Neural crest cell (in vitro differentiated cells): ENCODE data around the gene ZFP90. TPM values are rescaled to one million over a fixed set of nuclear protein-coding genes. Genes with fewer than 3 reads are reported as not detected.

Experiments
- DNase-seq: peaks from one replicate; pipeline ENCODE4 v3.0.0; 2021; ENCODE audit warnings: low read depth, mixed read lengths, low spot score
- H3K27ac Mint-ChIP-seq: one replicate; pipeline ENCODE4 v1.8.0; 2021; ENCODE audit warnings: mild to moderate bottlenecking, mixed read lengths; ENCODE audit not compliant: unreplicated experiment
- H3K27me3 Mint-ChIP-seq: 2 replicates; pipeline ENCODE4 v1.8.0; 2021; ENCODE audit warnings: low read depth, mild to moderate bottlenecking, mixed read lengths
- H3K36me3 Mint-ChIP-seq: 2 replicates; pipeline ENCODE4 v1.8.0; 2021; ENCODE audit warnings: low read depth, mild to moderate bottlenecking, mixed read lengths
- H3K4me1 Mint-ChIP-seq: 2 replicates; pipeline ENCODE4 v1.8.0; 2021; ENCODE audit warnings: mixed read lengths
- H3K4me3 Mint-ChIP-seq: one replicate; pipeline ENCODE4 v1.8.0; 2021; ENCODE audit warnings: mild to moderate bottlenecking, mixed read lengths
- H3K9me3 Mint-ChIP-seq: 2 replicates; pipeline ENCODE4 v1.8.0; 2021; ENCODE audit warnings: mixed read lengths
- CTCF ChIP-seq: fragments of 200-600 bp; sonication (generic); conservative IDR thresholded peaks from 2 replicates; pipeline ENCODE4 v1.5.0; 2021; ENCODE audit warnings: antibody characterized with exemption, mild to moderate bottlenecking
- total RNA-seq: library from RNA; stranded (reverse); gene quantifications from 2 replicates; pipeline ENCODE4 v1.2.1, GENCODE V29; 2021

ZFP90 gene
- total RNA-seq, 1 donor from 2014 or later, result 56.2 TPM

- Mint-ChIP-seq H3K36me3 (peaks cover 87% of the 10 kb centered on the region), H3K27ac (no peak overlapping the region), H3K27me3 (peaks cover 3% of the 10 kb centered on the region), H3K9me3 (peaks cover 56% of the 10 kb centered on the region), H3K4me3 (peak overlapping the region; percentile 14), H3K4me1 (no peaks in the 10 kb centered on the region)
- no peak for DNase-seq
- TF ChIP-seq CTCF, result no peak
Measured at GRCh38 chr16:68564382-68564985, 25.4 kb downstream of the ZFP90 start.

- H3K27ac Mint-ChIP-seq, result no peak overlapping the region
Measured at GRCh38 chr16:68574479-68574878, 35.4 kb downstream of the ZFP90 start.

DNA sequence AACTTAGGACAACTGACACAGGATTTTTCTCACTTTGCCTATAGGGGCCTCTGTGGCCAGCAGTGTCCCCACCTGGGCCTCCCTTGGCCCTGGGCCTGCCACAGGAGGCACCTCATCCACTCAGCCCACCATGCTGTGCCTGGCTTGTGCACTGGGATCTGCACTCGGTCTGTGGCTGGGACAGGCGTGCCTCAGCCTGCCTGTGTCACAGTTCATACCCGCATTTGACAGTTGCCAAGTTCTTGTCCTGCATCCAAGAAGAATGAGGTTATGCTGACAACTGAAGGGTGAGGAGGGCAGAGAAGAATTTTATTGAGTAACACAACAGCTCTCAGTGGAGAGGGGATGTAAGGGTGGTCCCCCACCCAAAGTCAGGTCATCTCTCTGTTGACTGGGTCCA is 36.0 kb downstream of the ZFP90 start:
- Mint-ChIP-seq H3K9me3 (peaks cover 17% of the 10 kb centered on the region), H3K27ac (no peak overlapping the region), H3K4me3 (no peak overlapping the region), H3K27me3 (peaks cover 5% of the 10 kb centered on the region), H3K36me3 (peaks cover 71% of the 10 kb centered on the region), H3K4me1 (no peaks in the 10 kb centered on the region)
- no peak for DNase-seq
- TF ChIP-seq CTCF, result no peak

More at GRCh38 chr16:68574479-68574878, 35.4 kb downstream of the ZFP90 start:
- Mint-ChIP-seq H3K4me3 (no peak overlapping the region), H3K4me1 (no peaks in the 10 kb centered on the region), H3K9me3 (peaks cover 22% of the 10 kb centered on the region), H3K36me3 (peaks cover 74% of the 10 kb centered on the region), H3K27me3 (peaks cover 5% of the 10 kb centered on the region)
- TF ChIP-seq CTCF, result no peak
- no peak for DNase-seq

DNA sequence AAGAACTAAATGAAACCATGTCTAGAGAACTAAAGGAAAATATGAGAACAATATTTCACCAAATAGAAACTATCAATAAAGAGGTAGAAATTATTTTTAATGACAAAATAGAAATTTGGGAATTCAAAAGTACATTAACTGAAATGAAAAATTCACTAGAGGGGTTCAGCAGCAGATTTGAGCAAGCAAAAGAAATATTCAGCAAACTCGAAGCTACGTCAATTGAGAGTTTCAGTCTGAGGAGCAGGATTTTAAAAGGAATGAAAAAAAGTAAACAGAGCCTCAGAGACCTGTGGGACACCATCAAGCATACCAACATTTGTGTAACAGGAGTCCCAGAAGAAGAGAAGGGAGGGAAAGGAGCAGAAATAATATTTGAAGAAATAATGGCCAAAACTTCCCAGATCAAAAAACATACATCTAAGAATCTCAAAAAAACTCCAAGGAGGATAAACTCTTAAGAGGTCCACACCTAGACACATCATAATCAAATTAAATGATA is 38.3 kb downstream of the ZFP90 start:
- no peak overlapping the region for H3K4me3 Mint-ChIP-seq
- no peak overlapping the region for H3K27ac Mint-ChIP-seq
- H3K27me3 Mint-ChIP-seq, result no peaks in the 10 kb centered on the region
- TF ChIP-seq CTCF, result no peak
- H3K4me1 Mint-ChIP-seq, result no peaks in the 10 kb centered on the region
- no peak for DNase-seq
- peaks cover 60% of the 10 kb centered on the region for H3K36me3 Mint-ChIP-seq
- H3K9me3 Mint-ChIP-seq, result peaks cover 11% of the 10 kb centered on the region

DNA sequence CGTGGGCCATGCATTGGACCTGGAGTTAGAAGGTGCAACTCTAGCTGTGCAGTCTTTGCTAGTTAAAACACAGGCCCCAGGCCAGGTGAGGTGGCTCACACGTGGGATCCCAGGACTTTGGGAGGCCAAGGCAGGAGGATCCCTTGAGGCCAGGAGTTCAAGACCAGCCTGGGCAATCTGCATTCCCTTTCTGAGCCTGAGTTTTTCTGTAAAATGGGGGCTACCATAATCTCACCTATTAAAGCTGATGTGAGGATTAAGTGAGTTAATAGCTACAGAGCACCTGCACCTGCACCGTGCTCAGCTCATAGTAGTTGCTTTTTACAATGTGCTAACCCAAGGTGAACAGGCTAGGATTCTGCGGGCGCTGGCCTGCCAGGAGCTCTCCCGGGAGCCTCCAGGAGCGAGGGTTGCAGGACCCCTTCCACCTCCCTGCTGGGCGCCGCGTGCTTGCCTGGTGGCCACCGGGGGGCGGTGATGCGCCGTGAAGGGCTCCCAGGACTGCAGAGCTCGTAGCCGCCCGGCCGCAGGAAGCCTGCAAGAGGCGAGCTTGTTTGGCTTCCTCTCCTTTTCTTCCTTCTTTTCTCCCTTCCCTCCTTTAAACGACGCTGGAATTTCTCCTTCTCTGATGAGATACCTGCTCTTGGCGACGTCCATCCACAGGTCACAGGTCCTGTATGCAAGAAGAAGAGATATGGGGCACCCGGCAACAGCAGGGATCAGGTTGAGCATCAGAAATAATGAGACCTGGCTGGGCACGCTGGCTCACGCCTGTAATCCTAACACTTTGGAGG is 51.3 kb downstream of the ZFP90 start:
- no peak overlapping the region for H3K4me3 Mint-ChIP-seq
- peak; percentile 83 for DNase-seq
- H3K36me3 Mint-ChIP-seq, result peaks cover 20% of the 10 kb centered on the region
- H3K27ac Mint-ChIP-seq, result no peak overlapping the region
- H3K27me3 Mint-ChIP-seq, result no peaks in the 10 kb centered on the region
- TF ChIP-seq CTCF, result peak; percentile 82
- H3K9me3 Mint-ChIP-seq, result peaks cover 6% of the 10 kb centered on the region
- H3K4me1 Mint-ChIP-seq, result peaks cover 9% of the 10 kb centered on the region
